ENCODE results near the gene GSX2. TPM values are rescaled to one million over a fixed set of nuclear protein-coding genes. Genes with fewer than 3 reads are reported as not detected.

Gene GSX2
- total RNA-seq, 3 donors from 2014 or later = not detected

DNA sequence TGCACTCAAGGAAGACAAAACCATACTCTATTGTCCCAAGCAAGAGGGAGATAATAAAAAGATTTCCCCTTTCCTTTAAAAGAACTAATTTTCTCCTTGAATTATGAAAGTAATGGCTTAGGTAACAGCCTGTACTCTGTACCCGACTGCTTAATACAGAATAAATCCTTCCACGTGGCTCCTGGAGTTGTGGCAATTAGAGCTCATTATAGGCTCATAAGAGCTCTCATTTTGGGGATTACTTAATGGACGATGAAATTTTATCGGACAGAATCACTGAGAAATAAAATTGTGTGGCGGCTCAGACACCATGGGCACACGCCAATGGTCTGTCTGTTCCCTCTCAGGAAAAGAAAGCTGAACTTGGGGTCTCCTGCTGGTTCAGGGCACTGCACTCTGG lies 2.8 kb upstream of the GSX2 start:
- Histone ChIP-seq H3K9me3 (no peaks in the 10 kb centered on the region), H3K4me1 (ENCODE audit: low read depth) (peaks cover 24% of the 10 kb centered on the region), H3K36me3 (ENCODE audit: low read depth) (no peaks in the 10 kb centered on the region), H3K4me3 (no peak overlapping the region)
- ATAC-seq = no peak
- no peak for DNase-seq
- TF ChIP-seq CTCF (IDR thresholded peaks at IDR 0.05) = no peak
- intact Hi-C loops (cut with DNase I, micrococcal nuclease) = no loop called here

DNA sequence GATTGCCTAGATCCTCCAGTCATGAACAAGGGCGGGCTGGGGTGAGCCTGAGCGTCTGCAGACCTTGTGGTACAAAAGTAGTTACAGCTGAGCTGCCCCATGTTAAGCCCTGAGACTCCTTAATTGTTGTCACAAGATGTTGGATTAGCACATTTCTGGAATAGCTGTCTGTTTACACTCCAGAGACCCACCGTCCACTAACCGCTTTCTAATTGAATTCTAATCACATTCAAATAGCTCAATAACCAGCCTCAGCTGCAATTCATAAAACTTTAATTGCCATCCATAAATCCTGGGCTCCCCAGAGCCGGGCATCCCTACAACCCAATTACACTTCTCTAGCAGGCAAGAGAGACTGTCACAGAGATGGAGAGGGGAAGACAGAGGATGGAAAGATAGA lies 1.6 kb upstream of the GSX2 start:
- DNase-seq (no peak), ATAC-seq (no peak)
- Histone ChIP-seq H3K4me1 (ENCODE audit: low read depth) (peaks cover 22% of the 10 kb centered on the region), H3K4me3 (no peak overlapping the region), H3K9me3 (no peaks in the 10 kb centered on the region), H3K36me3 (ENCODE audit: low read depth) (no peaks in the 10 kb centered on the region)
- intact Hi-C loops (cut with DNase I, micrococcal nuclease) = no loop called here
- no peak for TF ChIP-seq CTCF (IDR thresholded peaks at IDR 0.05)

GRCh38 chr4:54099287-54099747 lies 646 bp upstream of the GSX2 start:
- ATAC-seq = no peak
- no peak for DNase-seq
- no peak for TF ChIP-seq CTCF (IDR thresholded peaks at IDR 0.05)
- Histone ChIP-seq H3K4me3 (no peak overlapping the region), H3K4me1 (ENCODE audit: low read depth) (peaks cover 17% of the 10 kb centered on the region), H3K9me3 (no peaks in the 10 kb centered on the region), H3K36me3 (ENCODE audit: low read depth) (no peaks in the 10 kb centered on the region)
- intact Hi-C loops (cut with DNase I, micrococcal nuclease) = no loop called here

GRCh38 chr4:54100595-54101189 lies 729 bp downstream of the GSX2 start:
- intact Hi-C loops (cut with DNase I, micrococcal nuclease) = no loop called here
- TF ChIP-seq CTCF (IDR thresholded peaks at IDR 0.05) = no peak
- Histone ChIP-seq H3K9me3 (no peaks in the 10 kb centered on the region), H3K36me3 (ENCODE audit: low read depth) (no peaks in the 10 kb centered on the region), H3K4me1 (ENCODE audit: low read depth) (peaks cover 17% of the 10 kb centered on the region), H3K4me3 (no peak overlapping the region)
- peak; percentile 22 for ATAC-seq
- DNase-seq = no peak

DNA sequence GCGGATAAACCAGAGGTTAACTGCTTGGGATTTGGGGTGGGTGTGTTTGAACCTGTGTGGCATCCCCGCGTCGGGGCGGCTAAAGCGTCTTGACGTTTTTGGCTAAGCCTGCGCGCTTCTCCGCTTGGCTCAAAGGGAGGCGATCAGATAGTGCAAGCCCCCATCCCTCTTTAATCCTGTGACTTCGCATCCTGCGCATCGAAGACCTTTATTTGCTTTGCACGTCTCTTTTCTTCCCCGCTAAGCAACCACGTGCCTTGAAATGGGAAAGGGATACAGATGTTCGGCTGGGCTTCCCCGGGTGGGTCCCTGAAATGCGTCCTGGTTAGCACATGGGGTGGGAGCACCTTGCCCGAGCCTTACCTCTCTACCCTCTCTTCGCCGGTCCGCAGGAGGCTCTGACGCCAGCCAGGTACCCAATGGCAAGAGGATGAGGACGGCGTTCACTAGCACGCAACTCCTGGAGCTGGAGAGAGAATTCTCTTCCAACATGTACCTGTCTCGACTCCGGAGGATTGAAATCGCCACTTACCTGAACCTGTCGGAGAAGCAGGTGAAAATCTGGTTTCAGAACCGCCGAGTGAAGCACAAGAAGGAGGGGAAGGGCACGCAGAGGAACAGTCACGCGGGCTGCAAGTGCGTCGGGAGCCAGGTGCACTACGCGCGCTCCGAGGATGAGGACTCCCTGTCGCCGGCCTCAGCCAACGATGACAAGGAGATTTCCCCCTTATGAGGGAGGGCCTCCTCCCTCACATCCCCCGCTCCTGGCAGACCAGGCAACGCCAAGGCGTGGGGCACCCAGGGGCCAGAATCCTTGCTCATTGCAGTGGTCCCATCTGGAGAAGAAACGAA lies 1.5 kb downstream of the GSX2 start:
- Histone ChIP-seq H3K36me3 (ENCODE audit: low read depth) (no peaks in the 10 kb centered on the region), H3K9me3 (no peaks in the 10 kb centered on the region), H3K4me1 (ENCODE audit: low read depth) (peaks cover 17% of the 10 kb centered on the region), H3K4me3 (no peak overlapping the region)
- ATAC-seq (no peak), DNase-seq (no peak)
- intact Hi-C loops (cut with DNase I, micrococcal nuclease) = no loop called here
- no peak for TF ChIP-seq CTCF (IDR thresholded peaks at IDR 0.05)

All from mucosa of descending colon (tissue), 3 donors.